Lower lobe of right lung (tissue), 2 donors: ENCODE results near the gene SYNJ1. TPM values are rescaled to one million over a fixed set of nuclear protein-coding genes. Genes with fewer than 3 reads are reported as not detected.
"Not testable (repeated sequence)": the region's sequence is repeated elsewhere in the genome, so short reads cannot be mapped to it uniquely, and the experiment has no call there.

Experiments
- ATAC-seq, 2 donors: fragments of 200-7000 bp; cut with Tn5 transposase; one replicate each; pipeline ENCODE4 v1.9.1; 2020 to 2022; ENCODE audit warnings: mild to moderate bottlenecking in 2 of 2, moderate library complexity in 2 of 2
- DNase-seq: peaks from one replicate; pipeline ENCODE4 v3.0.0-alpha.2; 2020
- H3K27ac ChIP-seq: fragments of 200-600 bp; one replicate; pipeline ENCODE4 v1.8.0; 2022
- H3K27me3 ChIP-seq: fragments of 200-600 bp; one replicate; pipeline ENCODE4 v1.8.0; 2022; ENCODE audit warnings: low read depth
- H3K36me3 ChIP-seq: fragments of 200-600 bp; one replicate; pipeline ENCODE4 v1.8.0; 2022; ENCODE audit warnings: mild to moderate bottlenecking
- H3K4me1 ChIP-seq: fragments of 200-600 bp; one replicate; pipeline ENCODE4 v1.8.0; 2022
- H3K4me3 ChIP-seq: fragments of 200-600 bp; one replicate; pipeline ENCODE4 v1.8.0; 2022; ENCODE audit warnings: mild to moderate bottlenecking
- H3K9me3 ChIP-seq: fragments of 200-600 bp; one replicate; pipeline ENCODE4 v1.8.0; 2022
- intact Hi-C: fragments of 100-400 bp; cut with DNase I; formaldehyde crosslinking; loops from one replicate; pipeline ENCODE4 v1.11.0; 2022
- total RNA-seq: library from RNA; stranded (reverse); fragmentation: NEBNext Ultra II Directional; extraction: Animal tissue kit (Norgen Biotek cat#: 25700); gene quantifications from one replicate; pipeline ENCODE4 v1.2.1, GENCODE V29; 2021
- TF ChIP-seq, protein P1 (sequence below): fragments of 200-600 bp; IDR thresholded peaks from one replicate; pipeline ENCODE4 v1.8.0; 2022; ENCODE audit warnings: antibody characterized with exemption, mild to moderate bottlenecking
- donor health status: DM: no; HTN: yes; CAD: no; lungs with severe emphysema.

SYNJ1 gene
- total RNA-seq, 1 donor from 2014 or later = 23.1 TPM

DNA sequence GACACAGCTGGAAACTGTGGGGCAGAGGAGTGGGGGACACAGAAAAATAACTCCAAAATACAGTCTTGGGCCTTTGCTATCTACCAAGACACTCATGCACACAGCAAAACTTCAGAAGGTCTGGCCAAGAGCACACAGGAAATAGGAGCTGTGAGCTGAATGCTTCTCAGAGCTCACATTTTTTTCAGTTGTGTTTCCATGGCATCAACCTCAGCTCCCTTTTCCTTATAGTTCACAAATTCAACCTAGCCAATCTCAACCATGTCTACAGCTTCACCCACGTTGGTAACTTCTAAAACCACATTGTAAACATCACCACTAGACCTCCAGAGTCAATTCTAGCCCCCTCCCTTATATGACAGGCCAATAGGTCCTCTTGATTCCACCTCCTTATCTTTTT lies 19.6 kb upstream of the SYNJ1 start:
- intact Hi-C loops = no loop called here
- Histone ChIP-seq H3K9me3 (no peaks in the 10 kb centered on the region), H3K27ac (no peak overlapping the region), H3K4me3 (no peak overlapping the region), H3K27me3 (no peaks in the 10 kb centered on the region), H3K4me1 (no peaks in the 10 kb centered on the region), H3K36me3 (peaks cover 100% of the 10 kb centered on the region)
- no peak for DNase-seq
- no peak for ATAC-seq
- TF ChIP-seq, protein P1, sequence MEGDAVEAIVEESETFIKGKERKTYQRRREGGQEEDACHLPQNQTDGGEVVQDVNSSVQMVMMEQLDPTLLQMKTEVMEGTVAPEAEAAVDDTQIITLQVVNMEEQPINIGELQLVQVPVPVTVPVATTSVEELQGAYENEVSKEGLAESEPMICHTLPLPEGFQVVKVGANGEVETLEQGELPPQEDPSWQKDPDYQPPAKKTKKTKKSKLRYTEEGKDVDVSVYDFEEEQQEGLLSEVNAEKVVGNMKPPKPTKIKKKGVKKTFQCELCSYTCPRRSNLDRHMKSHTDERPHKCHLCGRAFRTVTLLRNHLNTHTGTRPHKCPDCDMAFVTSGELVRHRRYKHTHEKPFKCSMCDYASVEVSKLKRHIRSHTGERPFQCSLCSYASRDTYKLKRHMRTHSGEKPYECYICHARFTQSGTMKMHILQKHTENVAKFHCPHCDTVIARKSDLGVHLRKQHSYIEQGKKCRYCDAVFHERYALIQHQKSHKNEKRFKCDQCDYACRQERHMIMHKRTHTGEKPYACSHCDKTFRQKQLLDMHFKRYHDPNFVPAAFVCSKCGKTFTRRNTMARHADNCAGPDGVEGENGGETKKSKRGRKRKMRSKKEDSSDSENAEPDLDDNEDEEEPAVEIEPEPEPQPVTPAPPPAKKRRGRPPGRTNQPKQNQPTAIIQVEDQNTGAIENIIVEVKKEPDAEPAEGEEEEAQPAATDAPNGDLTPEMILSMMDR = no peak

DNA sequence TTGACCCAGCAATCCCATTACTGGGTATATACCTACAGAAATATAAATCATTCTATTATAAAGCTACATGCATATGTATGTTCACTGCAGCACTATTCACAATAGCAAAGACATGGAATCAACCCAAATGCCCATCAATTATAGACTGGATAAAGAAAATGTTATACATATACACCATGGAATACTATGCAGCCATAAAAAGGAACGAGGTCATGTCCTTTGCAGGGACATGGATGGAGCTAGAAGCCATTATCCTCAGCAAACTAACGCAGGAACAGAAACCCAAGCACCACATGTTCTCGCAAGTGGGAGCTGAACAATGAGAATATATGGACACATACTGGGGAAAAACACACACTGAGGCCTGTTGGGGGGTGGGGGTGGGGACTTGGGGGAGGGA lies 18.9 kb upstream of the SYNJ1 start:
- H3K27ac ChIP-seq, H3K4me3 ChIP-seq, H3K4me1 ChIP-seq, H3K9me3 ChIP-seq, ATAC-seq, H3K27me3 ChIP-seq, intact Hi-C loops, DNase-seq: not testable (repeated sequence)
- H3K36me3 ChIP-seq = peaks cover 100% of the 10 kb centered on the region

DNA sequence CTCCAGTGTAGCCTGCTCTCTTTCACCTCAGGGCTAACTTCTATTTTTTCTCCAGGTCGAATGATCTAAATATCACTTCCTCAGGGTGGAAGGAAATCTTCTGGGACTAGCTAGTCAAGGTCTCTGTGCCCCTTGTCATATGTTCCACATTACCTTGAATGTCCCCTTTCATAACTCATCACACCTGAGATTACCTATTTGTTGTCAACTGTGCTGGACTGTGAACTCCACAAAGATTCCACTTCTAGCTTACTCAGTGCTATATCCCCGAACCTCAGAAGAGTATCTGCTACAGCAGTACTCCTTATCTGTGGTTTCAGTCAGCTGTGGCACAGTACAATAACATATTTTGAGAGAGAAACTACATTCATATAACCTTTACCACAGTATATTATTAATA lies 14.6 kb upstream of the SYNJ1 start:
- DNase-seq (no peak), ATAC-seq (no peak)
- Histone ChIP-seq H3K9me3 (no peaks in the 10 kb centered on the region), H3K4me3 (no peak overlapping the region), H3K4me1 (no peaks in the 10 kb centered on the region), H3K36me3 (peaks cover 100% of the 10 kb centered on the region), H3K27me3 (no peaks in the 10 kb centered on the region), H3K27ac (no peak overlapping the region)
- TF ChIP-seq, protein P1 = no peak
- intact Hi-C loops = no loop called here

DNA sequence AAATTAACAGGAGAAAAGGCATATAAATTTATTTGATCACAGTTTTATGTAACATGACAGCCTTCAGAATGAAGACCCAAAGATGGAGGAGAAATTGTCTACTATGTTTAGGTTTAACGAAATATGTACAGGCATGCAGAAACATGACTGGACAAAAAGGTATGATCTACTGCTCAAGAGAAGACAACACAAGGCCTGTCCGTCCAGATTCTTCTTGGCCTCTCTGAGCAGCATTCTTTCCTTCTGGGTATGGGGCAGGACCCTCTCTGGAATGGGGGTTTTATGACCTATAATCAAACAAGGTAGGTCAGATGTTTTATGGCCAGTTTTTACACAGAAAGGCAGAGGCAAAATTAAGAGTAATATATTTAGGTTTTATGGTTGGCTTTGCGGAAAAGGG lies 13.5 kb upstream of the SYNJ1 start:
- H3K4me1 ChIP-seq = no peaks in the 10 kb centered on the region
- no peak overlapping the region for H3K27ac ChIP-seq
- no peaks in the 10 kb centered on the region for H3K9me3 ChIP-seq
- intact Hi-C loops = no loop called here
- DNase-seq (no peak), ATAC-seq (no peak)
- TF ChIP-seq, protein P1 = no peak
- peaks cover 100% of the 10 kb centered on the region for H3K36me3 ChIP-seq
- H3K4me3 ChIP-seq = no peak overlapping the region
- H3K27me3 ChIP-seq = no peaks in the 10 kb centered on the region

DNA sequence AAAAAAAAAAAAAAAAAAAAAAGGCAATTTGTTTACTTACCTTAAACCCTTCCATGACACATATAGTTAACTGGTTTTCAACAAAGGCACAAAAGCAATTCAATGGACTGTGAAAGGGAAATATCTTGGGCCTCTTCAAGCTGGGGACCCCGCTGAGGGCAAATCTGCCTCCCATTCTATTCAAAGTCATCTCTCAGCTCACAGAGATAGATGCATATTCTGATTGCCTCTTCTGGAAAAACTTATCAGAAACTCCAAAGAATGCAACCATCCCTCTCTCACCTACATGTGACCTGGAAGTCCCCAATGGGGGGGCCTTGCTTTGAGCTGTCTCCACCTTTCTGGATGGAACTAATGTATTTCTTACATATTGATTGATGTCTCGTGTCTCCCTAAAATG lies 12.1 kb upstream of the SYNJ1 start:
- H3K36me3 ChIP-seq = peaks cover 98% of the 10 kb centered on the region

DNA sequence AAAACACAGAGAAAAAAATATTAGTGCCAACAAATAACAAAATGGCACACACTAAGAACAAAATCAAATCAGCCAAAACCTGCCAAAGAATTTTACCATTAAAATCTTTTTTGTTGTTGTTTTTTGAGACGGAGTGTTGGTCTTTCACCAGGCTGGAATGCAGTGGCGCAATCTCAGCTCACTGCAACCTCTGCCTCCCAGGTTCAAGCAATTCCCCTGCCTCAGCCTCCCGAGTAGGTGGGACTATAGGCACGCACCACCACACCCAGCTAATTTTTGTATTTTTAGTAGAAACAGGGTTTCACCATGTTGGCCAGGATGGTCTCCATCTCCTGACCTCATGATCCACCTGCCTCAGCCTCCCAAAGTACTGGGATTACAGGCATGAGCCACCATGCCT lies 8.3 kb upstream of the SYNJ1 start:
- peaks cover 82% of the 10 kb centered on the region for H3K36me3 ChIP-seq
- intact Hi-C loops, ATAC-seq: not testable (repeated sequence)

More for the DNA sequence above, 12.1 kb upstream of the SYNJ1 start:
- H3K27ac ChIP-seq = no peak overlapping the region
- TF ChIP-seq, protein P1 = no peak
- intact Hi-C loops = no loop called here
- no peak for DNase-seq
- no peaks in the 10 kb centered on the region for H3K4me1 ChIP-seq
- no peak for ATAC-seq
- no peaks in the 10 kb centered on the region for H3K27me3 ChIP-seq
- no peak overlapping the region for H3K4me3 ChIP-seq
- no peaks in the 10 kb centered on the region for H3K9me3 ChIP-seq

DNA sequence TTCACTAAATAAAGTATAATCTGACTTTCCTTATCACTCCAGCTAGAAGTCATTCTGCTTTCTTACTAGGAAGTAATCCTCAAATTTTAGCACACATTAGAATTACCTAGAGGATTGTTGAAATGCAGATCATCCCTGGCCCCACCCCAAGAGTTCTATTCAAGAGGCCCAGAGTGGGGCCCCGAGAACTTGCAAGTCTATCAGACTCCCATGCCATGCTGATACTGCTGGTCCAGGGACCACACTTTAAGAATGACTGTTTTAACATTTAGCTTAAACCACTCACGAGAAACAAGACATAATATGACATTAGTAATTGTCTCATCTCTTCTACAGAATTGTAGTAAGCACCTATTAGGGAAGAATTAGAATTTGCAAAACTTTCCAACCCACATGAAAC lies 7.7 kb upstream of the SYNJ1 start:
- TF ChIP-seq, protein P1 = no peak
- no peak for ATAC-seq
- H3K27me3 ChIP-seq = no peaks in the 10 kb centered on the region
- intact Hi-C loops = no loop called here
- no peak for DNase-seq
- no peaks in the 10 kb centered on the region for H3K4me1 ChIP-seq
- H3K4me3 ChIP-seq = no peak overlapping the region
- no peak overlapping the region for H3K27ac ChIP-seq
- H3K9me3 ChIP-seq = no peaks in the 10 kb centered on the region
- peaks cover 76% of the 10 kb centered on the region for H3K36me3 ChIP-seq

More for the DNA sequence above, 8.3 kb upstream of the SYNJ1 start:
- H3K27me3 ChIP-seq, H3K27ac ChIP-seq, H3K9me3 ChIP-seq, H3K4me3 ChIP-seq, H3K4me1 ChIP-seq, DNase-seq: not testable (repeated sequence)
